ENCODE data around the gene RAB3A. TPM values are rescaled to one million over a fixed set of nuclear protein-coding genes. Genes with fewer than 3 reads are reported as not detected.

Gene RAB3A
- polyA plus RNA-seq, 10 donors, result 2.4 to 4.3 (median 3.7) TPM

GRCh38 chr19:18152817-18153555, 50.9 kb downstream of the RAB3A start, which contains the start of gene PIK3R2:
Gene PIK3R2 (plus strand): TSS chr19:18153163. CDS start chr19:18155880, 2,717 bp downstream.
- peak; percentile 99 for DNase-seq

GRCh38 chr19:18152442-18152816, 51.4 kb downstream of the RAB3A start:
- peak; percentile 97 to 99 (median 97) for DNase-seq

GRCh38 chr19:18150776-18151624, 52.8 kb downstream of the RAB3A start:
- DNase-seq, result no peak

GRCh38 chr19:18149596-18149975, 54.3 kb downstream of the RAB3A start:
- no peak for DNase-seq

GRCh38 chr19:18147396-18147795, 56.4 kb downstream of the RAB3A start:
- no peak for DNase-seq

Other genes with a start within 250 kb of the RAB3A start
- 1 to 10 TPM in 6 of 10 donors, under 1 TPM in 4; 0.43 to 3.4 (median 1.3) TPM for gene KCNN1, start 236.9 kb downstream of the RAB3A start, polyA plus RNA-seq (ENCODE audit: insufficient read length in 10 of 10)
- gene ARRDC2, start 195.9 kb downstream of the RAB3A start, polyA plus RNA-seq (ENCODE audit: insufficient read length in 10 of 10), result 1 to 10 TPM; 3.6 to 5.9 (median 4.7) TPM
- gene IL12RB1, start 117.1 kb downstream of the RAB3A start, polyA plus RNA-seq (ENCODE audit: insufficient read length in 10 of 10), result 1 to 10 TPM in 1 of 10 donors, under 1 TPM in 9; 0.10 to 1.6 (median 0.39) TPM
- gene MAST3, start 106.3 kb downstream of the RAB3A start, polyA plus RNA-seq (ENCODE audit: insufficient read length in 10 of 10), result 10 to 100 TPM in 1 of 10 donors, 1 to 10 TPM in 9; 5.7 to 13.6 (median 8.8) TPM
- gene PIK3R2, start 50.9 kb downstream of the RAB3A start, polyA plus RNA-seq (ENCODE audit: insufficient read length in 10 of 10), result 10 to 100 TPM; 35.8 to 49.1 (median 43.4) TPM
- gene IFI30, start 30.2 kb downstream of the RAB3A start, polyA plus RNA-seq (ENCODE audit: insufficient read length in 10 of 10), result 1 to 10 TPM in 4 of 10 donors, under 1 TPM in 3, not detected in 3; 0.50 to 1.8 (median 1.1) TPM
- 1 to 10 TPM; 4.3 to 7.6 (median 5.2) TPM for gene MPV17L2, start 10.8 kb downstream of the RAB3A start, polyA plus RNA-seq (ENCODE audit: insufficient read length in 10 of 10)
- 1 to 10 TPM in 9 of 10 donors, under 1 TPM in 1; 0.99 to 5.0 (median 2.7) TPM for gene PDE4C, start 22.4 kb upstream of the RAB3A start, polyA plus RNA-seq (ENCODE audit: insufficient read length in 10 of 10)
- gene IQCN, start 70.4 kb upstream of the RAB3A start, polyA plus RNA-seq (ENCODE audit: insufficient read length in 10 of 10), result 1 to 10 TPM; 1.5 to 5.5 (median 3.0) TPM
- gene JUND, start 77.6 kb upstream of the RAB3A start, polyA plus RNA-seq (ENCODE audit: insufficient read length in 10 of 10), result 100 to 1,000 TPM in 7 of 10 donors, 10 to 100 TPM in 3; 78.2 to 184 (median 137) TPM
- gene LSM4, start 119.0 kb upstream of the RAB3A start, polyA plus RNA-seq (ENCODE audit: insufficient read length in 10 of 10), result 100 to 1,000 TPM in 1 of 10 donors, 10 to 100 TPM in 9; 65.1 to 100 (median 78.1) TPM
- 10 to 100 TPM in 5 of 10 donors, 1 to 10 TPM in 5; 8.6 to 15.8 (median 10.2) TPM for gene PGPEP1, start 136.6 kb upstream of the RAB3A start, polyA plus RNA-seq (ENCODE audit: insufficient read length in 10 of 10)
- 1 to 10 TPM in 3 of 10 donors, under 1 TPM in 7; 0.26 to 1.8 (median 0.84) TPM for gene GDF15, start 182.1 kb upstream of the RAB3A start, polyA plus RNA-seq (ENCODE audit: insufficient read length in 10 of 10)
- 1 to 10 TPM; 1.0 to 2.5 (median 1.5) TPM for gene LRRC25, start 193.6 kb upstream of the RAB3A start, polyA plus RNA-seq (ENCODE audit: insufficient read length in 10 of 10)
- gene SSBP4, start 215.4 kb upstream of the RAB3A start, polyA plus RNA-seq (ENCODE audit: insufficient read length in 10 of 10), result 100 to 1,000 TPM in 3 of 10 donors, 10 to 100 TPM in 7; 65.2 to 124 (median 96.0) TPM
- gene ISYNA1, start 234.1 kb upstream of the RAB3A start, polyA plus RNA-seq (ENCODE audit: insufficient read length in 10 of 10), result 100 to 1,000 TPM in 9 of 10 donors, 10 to 100 TPM in 1; 99.2 to 163 (median 127) TPM

Measured in muscle of back (tissue), 11 donors.